Measurements from ENCODE around the gene DCST1.

DCST1 gene

GRCh38 chr1:155012776-155013602 lies 20.6 kb upstream of the DCST1 start:
- DNase-seq (ENCODE audit: low read depth), result no peak

- no peak for DNase-seq (ENCODE audit: low read depth)
These were observed 20.0 kb upstream of the DCST1 start for GRCh38 chr1:155013632-155014031.

GRCh38 chr1:155014709-155015508 lies 18.7 kb upstream of the DCST1 start:
- DNase-seq (ENCODE audit: low read depth), result no peak

GRCh38 chr1:155015527-155016230 lies 17.9 kb upstream of the DCST1 start:
- no peak for DNase-seq (ENCODE audit: low read depth)

- DNase-seq (ENCODE audit: low read depth), result no peak
These were observed 17.3 kb upstream of the DCST1 start for GRCh38 chr1:155016231-155016831.

- peak; percentile 91 for DNase-seq (ENCODE audit: low read depth)
These were observed 16.3 kb upstream of the DCST1 start for GRCh38 chr1:155017041-155017945.

GRCh38 chr1:155017946-155018316 lies 15.7 kb upstream of the DCST1 start:
- no peak for DNase-seq (ENCODE audit: low read depth)

- DNase-seq (ENCODE audit: low read depth), result no peak
These were observed 14.8 kb upstream of the DCST1 start for GRCh38 chr1:155018617-155019348.

GRCh38 chr1:155019377-155020245 lies 14.0 kb upstream of the DCST1 start:
- DNase-seq (ENCODE audit: low read depth), result no peak

GRCh38 chr1:155022136-155022926 lies 11.3 kb upstream of the DCST1 start:
- DNase-seq (ENCODE audit: low read depth), result no peak

GRCh38 chr1:155022927-155023236 lies 10.7 kb upstream of the DCST1 start:
- no peak for DNase-seq (ENCODE audit: low read depth)

GRCh38 chr1:155023627-155024026 lies 10.0 kb upstream of the DCST1 start:
- no peak for DNase-seq (ENCODE audit: low read depth)

GRCh38 chr1:155024315-155024714 lies 9.3 kb upstream of the DCST1 start:
- no peak for DNase-seq (ENCODE audit: low read depth)

- DNase-seq (ENCODE audit: low read depth), result no peak
These were observed 7.5 kb upstream of the DCST1 start for GRCh38 chr1:155026154-155026553.

GRCh38 chr1:155026588-155026987 lies 7.0 kb upstream of the DCST1 start:
- no peak for DNase-seq (ENCODE audit: low read depth)

GRCh38 chr1:155029513-155030242 lies 3.9 kb upstream of the DCST1 start:
- no peak for DNase-seq (ENCODE audit: low read depth)

GRCh38 chr1:155030243-155030795 lies 3.3 kb upstream of the DCST1 start:
- DNase-seq (ENCODE audit: low read depth), result no peak

- no peak for DNase-seq (ENCODE audit: low read depth)
These were observed 2.7 kb upstream of the DCST1 start for GRCh38 chr1:155030899-155031298.
